ENCODE data around the gene GATA2.

The GATA2 gene

GRCh38 chr3:128494367-128494650 is 1.3 kb upstream of the GATA2 start:
- CTCF ChIA-PET = no interaction called here
- POLR2A ChIA-PET = no interaction called here
- TF ChIP-seq, protein P1, sequence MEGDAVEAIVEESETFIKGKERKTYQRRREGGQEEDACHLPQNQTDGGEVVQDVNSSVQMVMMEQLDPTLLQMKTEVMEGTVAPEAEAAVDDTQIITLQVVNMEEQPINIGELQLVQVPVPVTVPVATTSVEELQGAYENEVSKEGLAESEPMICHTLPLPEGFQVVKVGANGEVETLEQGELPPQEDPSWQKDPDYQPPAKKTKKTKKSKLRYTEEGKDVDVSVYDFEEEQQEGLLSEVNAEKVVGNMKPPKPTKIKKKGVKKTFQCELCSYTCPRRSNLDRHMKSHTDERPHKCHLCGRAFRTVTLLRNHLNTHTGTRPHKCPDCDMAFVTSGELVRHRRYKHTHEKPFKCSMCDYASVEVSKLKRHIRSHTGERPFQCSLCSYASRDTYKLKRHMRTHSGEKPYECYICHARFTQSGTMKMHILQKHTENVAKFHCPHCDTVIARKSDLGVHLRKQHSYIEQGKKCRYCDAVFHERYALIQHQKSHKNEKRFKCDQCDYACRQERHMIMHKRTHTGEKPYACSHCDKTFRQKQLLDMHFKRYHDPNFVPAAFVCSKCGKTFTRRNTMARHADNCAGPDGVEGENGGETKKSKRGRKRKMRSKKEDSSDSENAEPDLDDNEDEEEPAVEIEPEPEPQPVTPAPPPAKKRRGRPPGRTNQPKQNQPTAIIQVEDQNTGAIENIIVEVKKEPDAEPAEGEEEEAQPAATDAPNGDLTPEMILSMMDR (IDR thresholded peaks at IDR 0.05; ENCODE audit: insufficient read depth, low read length, missing control alignments) = no peak
- H3K4me3 ChIP-seq (ENCODE audit: low read depth, low read length) = no peak overlapping the region
- DNase-seq (ENCODE audit: low read depth, low spot score) = no peak

DNA sequence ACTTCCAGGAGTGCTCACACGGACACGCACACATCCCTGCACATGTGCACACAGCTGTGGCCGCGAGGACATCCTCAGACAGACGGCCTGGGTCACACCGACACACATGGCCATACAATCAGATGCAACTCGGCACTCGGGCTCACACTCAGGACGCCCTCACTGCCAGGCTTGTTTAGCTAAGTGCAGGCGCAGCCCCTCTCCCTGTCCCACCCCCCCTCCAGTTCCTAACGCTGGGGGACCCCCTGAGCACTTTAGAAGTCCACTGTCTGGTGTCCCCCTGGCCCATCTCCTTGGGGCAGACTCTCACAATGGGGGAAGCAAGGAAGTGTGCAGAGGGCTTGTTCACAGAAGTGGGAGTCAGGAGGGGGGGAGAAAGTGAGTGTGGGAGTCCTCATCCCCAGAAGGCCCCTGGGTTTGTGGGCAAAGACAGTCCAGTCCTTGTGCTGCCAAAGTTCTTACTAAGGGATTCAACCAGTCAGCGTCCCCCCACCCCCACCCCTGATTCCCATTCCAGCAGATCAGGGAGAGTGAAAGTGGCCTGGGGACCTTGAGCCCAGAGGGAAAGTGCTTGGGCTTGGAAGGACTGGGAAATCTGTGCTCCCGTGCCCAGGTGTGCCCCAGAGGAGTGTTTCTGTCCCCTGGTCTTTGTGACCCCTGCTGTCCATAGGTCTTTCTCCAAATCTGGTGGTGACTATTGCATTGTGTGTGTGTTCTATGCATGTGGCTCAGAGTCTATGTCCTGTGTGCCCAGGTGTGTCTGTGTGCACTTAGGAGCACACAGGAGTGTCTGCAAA is 767 bp upstream of the GATA2 start:
- H3K4me3 ChIP-seq (ENCODE audit: low read depth, low read length) = no peak overlapping the region
- POLR2A ChIA-PET = no interaction called here
- DNase-seq (ENCODE audit: low read depth, low spot score) = no peak
- CTCF ChIA-PET = interaction anchor here (0.7 to 1.5 kb wide), 2 partner anchors 68 to 418 kb away, joined by 3 to 5 read pairs; no protein-coding TSS in a partner anchor
- TF ChIP-seq, protein P1 (IDR thresholded peaks at IDR 0.05; ENCODE audit: insufficient read depth, low read length, missing control alignments) = no peak

- POLR2A ChIA-PET = no interaction called here
Observed at GRCh38 chr3:128491941-128492670, 895 bp downstream of the GATA2 start.

DNA sequence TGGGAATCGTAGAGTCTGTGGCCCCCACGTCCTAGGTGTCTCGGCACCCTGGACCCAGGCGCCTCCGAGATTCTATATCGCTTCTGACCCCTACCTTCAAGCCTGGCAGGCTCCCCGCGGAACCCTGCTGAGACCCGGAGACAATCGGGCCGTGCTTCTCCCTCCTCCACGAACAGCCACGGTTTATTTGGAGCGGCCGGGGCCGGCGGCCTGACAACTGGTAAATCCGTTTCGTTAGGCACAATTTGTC is 1.4 kb downstream of the GATA2 start:
- DNase-seq (ENCODE audit: low read depth, low spot score) = no peak
- POLR2A ChIA-PET = no interaction called here
- TF ChIP-seq, protein P1 (IDR thresholded peaks at IDR 0.05; ENCODE audit: insufficient read depth, low read length, missing control alignments) = no peak
- CTCF ChIA-PET = interaction anchor here (2.5 to 4.5 kb wide), 2 partner anchors 8 to 67 kb away, joined by 18 to 30 read pairs; no protein-coding TSS in a partner anchor
- peak overlapping the region; percentile 82 for H3K4me3 ChIP-seq (ENCODE audit: low read depth, low read length)

More at GRCh38 chr3:128491941-128492670, 895 bp downstream of the GATA2 start:
- peak overlapping the region; percentile 82 for H3K4me3 ChIP-seq (ENCODE audit: low read depth, low read length)
- TF ChIP-seq, protein P1 (IDR thresholded peaks at IDR 0.05; ENCODE audit: insufficient read depth, low read length, missing control alignments) = no peak
- CTCF ChIA-PET = interaction anchor here (1.5 to 4.5 kb wide), 2 partner anchors 66 to 67 kb away, joined by 5 to 30 read pairs; no protein-coding TSS in a partner anchor
- DNase-seq (ENCODE audit: low read depth, low spot score) = no peak

- ChIA-PET POLR2A (no interaction called here), CTCF (interaction anchor here (0.9 to 4.5 kb wide), 6 partner anchors 8 to 118 kb away, joined by 3 to 30 read pairs (median 10); no protein-coding TSS in a partner anchor)
- TF ChIP-seq, protein P1 (IDR thresholded peaks at IDR 0.05; ENCODE audit: insufficient read depth, low read length, missing control alignments) = no peak
- DNase-seq (ENCODE audit: low read depth, low spot score) = no peak
- peak overlapping the region; percentile 82 for H3K4me3 ChIP-seq (ENCODE audit: low read depth, low read length)
Observed at GRCh38 chr3:128490915-128491690, 1.9 kb downstream of the GATA2 start.

DNA sequence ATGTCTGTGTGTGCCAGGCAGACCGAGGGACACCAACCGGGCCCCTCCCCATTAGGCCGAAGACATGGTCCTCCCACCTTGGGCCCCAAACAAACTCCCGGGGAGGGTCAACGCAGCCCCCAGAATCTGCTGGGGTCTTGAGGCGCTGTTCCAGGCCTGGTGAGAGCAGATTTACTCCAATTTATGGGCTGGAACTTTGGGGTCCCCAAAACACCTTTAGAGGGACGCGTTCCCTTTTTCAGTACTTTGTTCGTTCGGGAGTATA is 2.4 kb downstream of the GATA2 start:
- DNase-seq (ENCODE audit: low read depth, low spot score) = no peak
- CTCF ChIA-PET = interaction anchor here (0.9 to 4.5 kb wide), 7 partner anchors 9 to 118 kb away, joined by 3 to 30 read pairs (median 7); no protein-coding TSS in a partner anchor
- POLR2A ChIA-PET = no interaction called here
- H3K4me3 ChIP-seq (ENCODE audit: low read depth, low read length) = peak overlapping the region; percentile 82
- TF ChIP-seq, protein P1 (IDR thresholded peaks at IDR 0.05; ENCODE audit: insufficient read depth, low read length, missing control alignments) = no peak

All from AG04449 (cell line).